Neural cell (in vitro differentiated cells): ENCODE results near the gene PARD3B.

Source experiments
- CTCF ChIP-seq: fragments of 450-650 bp; IDR thresholded peaks from 2 replicates; pipeline ENCODE4 v1.5.1; 2014; ENCODE audit warnings: antibody characterized with exemption, mild to moderate bottlenecking, moderate library complexity; ENCODE audit not compliant: poor library complexity, severe bottlenecking
- RAD21 ChIP-seq: fragments of 450-650 bp; conservative IDR thresholded peaks from 2 replicates; pipeline ENCODE4 v1.6.1; 2014; ENCODE audit warnings: antibody characterized with exemption, mild to moderate bottlenecking, moderate library complexity
- SMC3 ChIP-seq: fragments of 450-650 bp; conservative IDR thresholded peaks from 2 replicates; pipeline ENCODE4 v1.6.1; 2014; ENCODE audit warnings: antibody characterized with exemption, mild to moderate bottlenecking, moderate library complexity; ENCODE audit not compliant: poor library complexity
- TAF1 ChIP-seq: IDR thresholded peaks from 2 replicates; pipeline ENCODE4 v1.6.1; 2012; ENCODE audit warnings: low read depth

GRCh38 chr2:205297368-205297767, 752.1 kb downstream of the PARD3B start:
- TF ChIP-seq RAD21 (no peak), SMC3 (no peak), TAF1 (no peak), CTCF (no peak)
